Tibial nerve (tissue), 4 donors: Measurements from ENCODE around the gene FAM78B. TPM values are rescaled to one million over a fixed set of nuclear protein-coding genes. Genes with fewer than 3 reads are reported as not detected.

Experiments used
- DNase-seq, 2 donors: peaks; one replicate each; pipeline ENCODE4 v3.0.0-alpha.2; 2019; ENCODE audit warnings: low spot score in 2 of 2
- H3K27ac ChIP-seq, 4 donors: fragments of 200-600 bp; sonication (generic) in 3 of 4; one replicate each; pipeline ENCODE4 v1.5.1; 2017 to 2019; ENCODE audit warnings: mild to moderate bottlenecking in 1 of 4
- H3K27me3 ChIP-seq, 2 donors: fragments of 200-600 bp; sonication (generic) in 1 of 2; one replicate each; pipeline versions ENCODE4 v1.5.1 to v1.6.0; 2017 to 2019
- H3K36me3 ChIP-seq, 3 donors: fragments of 200-600 bp; sonication (generic); one replicate each; pipeline ENCODE4 v1.5.1; 2018 to 2019
- H3K4me1 ChIP-seq, 4 donors: fragments of 200-600 bp; sonication (generic) in 3 of 4; one replicate each; pipeline ENCODE4 v1.5.1; 2017 to 2019
- H3K4me3 ChIP-seq, 4 donors: fragments of 200-600 bp; sonication (generic) in 3 of 4; one replicate each; pipeline ENCODE4 v1.5.1; 2017 to 2019; ENCODE audit warnings: mild to moderate bottlenecking in 1 of 4, moderate library complexity in 1 of 4
- H3K9me3 ChIP-seq, 4 donors: fragments of 200-600 bp; sonication (generic) in 3 of 4; one replicate each; pipeline ENCODE4 v1.5.1; 2017 to 2019
- EP300 ChIP-seq, 2 donors: sonication (generic); formaldehyde crosslinking; IDR thresholded peaks; one replicate each; pipeline ENCODE4 v1.6.1; 2017; ENCODE audit warnings: antibody characterized with exemption in 2 of 2, mild to moderate bottlenecking in 1 of 2
- POLR2A ChIP-seq, 2 donors: fragments of 450-650 bp; IDR thresholded peaks; one replicate each; pipeline ENCODE4 v1.6.1; 2017; ENCODE audit warnings: antibody characterized with exemption in 2 of 2, mild to moderate bottlenecking in 2 of 2, moderate library complexity in 2 of 2
- WGBS, 2 donors: methylation state at CpG; one replicate each; pipeline ENCODE4 v1.1.5; 2018; 5-methylcytosine and 5-hydroxymethylcytosine counted together
- total RNA-seq, 4 donors: library from RNA; depleted of rRNA; stranded (reverse); fragments of >200 nt; gene quantifications; one replicate each; pipeline ENCODE4 v1.1.0, GENCODE V29; 2016
- TF ChIP-seq, protein P1 (sequence below), 5 experiments: fragments of 200-600 bp in 3 of 5; fragments of 450-650 bp in 2 of 5; sonication (generic) in 3 of 5; IDR thresholded peaks; one replicate each; pipeline ENCODE4 v1.5.1; 2016 to 2019; ENCODE audit warnings: antibody characterized with exemption in 5 of 5, mild to moderate bottlenecking in 3 of 5, moderate library complexity in 2 of 5

The FAM78B gene
- total RNA-seq, 4 donors from 2014 or later = 2.0 to 6.3 (median 3.5) TPM

DNA sequence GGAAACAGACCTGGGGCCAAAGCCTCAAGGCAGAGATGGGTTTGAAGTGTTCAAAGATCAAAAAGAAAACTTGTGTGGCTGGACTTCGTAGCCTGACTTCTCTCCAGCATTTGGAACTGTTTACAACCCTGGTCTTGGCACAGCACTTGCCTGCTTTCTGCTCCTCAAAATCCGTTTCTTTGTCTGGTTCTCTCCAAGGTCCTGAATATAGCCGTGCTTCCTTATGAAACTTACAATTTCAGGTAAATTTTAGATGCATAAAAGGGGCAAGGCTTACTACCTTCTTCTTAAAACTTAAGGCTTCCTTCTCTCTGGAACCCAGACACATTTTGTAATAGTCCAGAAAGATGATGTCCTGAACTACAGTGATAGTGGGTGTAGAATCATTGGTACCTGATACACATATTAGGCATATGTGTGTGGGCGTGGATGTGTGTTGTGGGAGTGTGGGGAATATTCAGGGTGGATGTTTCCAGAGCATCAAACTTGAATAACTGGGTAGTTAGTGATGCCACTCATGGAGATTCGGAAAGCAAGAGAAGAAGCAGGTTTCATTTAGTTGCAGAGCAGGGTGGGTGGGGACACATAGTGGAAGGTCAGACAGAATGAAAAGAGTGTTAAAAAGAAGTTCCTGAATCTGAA is 26.4 kb upstream of the FAM78B start:
- WGBS, 2 donors = 53 to 54% methylated on average over 5 of the region's 5 CpGs
- TF ChIP-seq, protein P1, sequence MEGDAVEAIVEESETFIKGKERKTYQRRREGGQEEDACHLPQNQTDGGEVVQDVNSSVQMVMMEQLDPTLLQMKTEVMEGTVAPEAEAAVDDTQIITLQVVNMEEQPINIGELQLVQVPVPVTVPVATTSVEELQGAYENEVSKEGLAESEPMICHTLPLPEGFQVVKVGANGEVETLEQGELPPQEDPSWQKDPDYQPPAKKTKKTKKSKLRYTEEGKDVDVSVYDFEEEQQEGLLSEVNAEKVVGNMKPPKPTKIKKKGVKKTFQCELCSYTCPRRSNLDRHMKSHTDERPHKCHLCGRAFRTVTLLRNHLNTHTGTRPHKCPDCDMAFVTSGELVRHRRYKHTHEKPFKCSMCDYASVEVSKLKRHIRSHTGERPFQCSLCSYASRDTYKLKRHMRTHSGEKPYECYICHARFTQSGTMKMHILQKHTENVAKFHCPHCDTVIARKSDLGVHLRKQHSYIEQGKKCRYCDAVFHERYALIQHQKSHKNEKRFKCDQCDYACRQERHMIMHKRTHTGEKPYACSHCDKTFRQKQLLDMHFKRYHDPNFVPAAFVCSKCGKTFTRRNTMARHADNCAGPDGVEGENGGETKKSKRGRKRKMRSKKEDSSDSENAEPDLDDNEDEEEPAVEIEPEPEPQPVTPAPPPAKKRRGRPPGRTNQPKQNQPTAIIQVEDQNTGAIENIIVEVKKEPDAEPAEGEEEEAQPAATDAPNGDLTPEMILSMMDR (IDR thresholded peaks at IDR 0.05) = no peak
- TF ChIP-seq POLR2A (IDR thresholded peaks at IDR 0.05) (no peak), EP300 (IDR thresholded peaks at IDR 0.05) (no peak)
- no peaks in the 10 kb centered on the region for H3K9me3 ChIP-seq
- H3K27me3 ChIP-seq = no peaks in the 10 kb centered on the region
- H3K27ac ChIP-seq = no peak overlapping the region
- no peaks in the 10 kb centered on the region for H3K36me3 ChIP-seq
- no peak for DNase-seq
- no peak overlapping the region for H3K4me3 ChIP-seq
- H3K4me1 ChIP-seq = peaks cover 0 to 4% (median 0%) of the 10 kb centered on the region in 4 donors

DNA sequence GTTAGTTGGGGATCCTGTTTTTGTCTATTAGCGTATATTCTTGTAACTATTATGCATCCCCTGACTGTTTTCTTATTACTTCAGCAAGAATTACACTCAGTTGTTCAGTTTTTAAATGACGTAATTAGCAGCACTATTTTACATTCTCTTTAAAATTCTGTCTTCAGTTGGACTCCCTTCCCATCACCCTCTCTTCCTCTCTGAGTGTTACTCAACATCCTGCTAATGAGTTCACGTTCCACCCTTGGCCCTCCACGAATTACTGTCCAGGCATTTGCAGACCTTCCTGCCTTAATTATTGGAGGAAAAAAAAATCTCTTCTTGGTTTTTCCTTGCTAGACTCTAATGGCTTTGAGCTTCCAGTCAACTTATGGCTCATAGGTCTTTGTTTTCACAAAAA is 23.6 kb upstream of the FAM78B start:
- no peak overlapping the region for H3K27ac ChIP-seq
- H3K36me3 ChIP-seq = no peaks in the 10 kb centered on the region
- TF ChIP-seq EP300 (IDR thresholded peaks at IDR 0.05) (no peak), POLR2A (IDR thresholded peaks at IDR 0.05) (no peak)
- TF ChIP-seq, protein P1 (IDR thresholded peaks at IDR 0.05) = no peak
- no peaks in the 10 kb centered on the region for H3K9me3 ChIP-seq
- no peaks in the 10 kb centered on the region for H3K27me3 ChIP-seq
- WGBS, 2 donors = 57 to 67% methylated on average over 4 of the region's 4 CpGs
- no peak for DNase-seq
- H3K4me1 ChIP-seq = peaks cover 0 to 4% (median 0%) of the 10 kb centered on the region in 4 donors
- H3K4me3 ChIP-seq = no peak overlapping the region

DNA sequence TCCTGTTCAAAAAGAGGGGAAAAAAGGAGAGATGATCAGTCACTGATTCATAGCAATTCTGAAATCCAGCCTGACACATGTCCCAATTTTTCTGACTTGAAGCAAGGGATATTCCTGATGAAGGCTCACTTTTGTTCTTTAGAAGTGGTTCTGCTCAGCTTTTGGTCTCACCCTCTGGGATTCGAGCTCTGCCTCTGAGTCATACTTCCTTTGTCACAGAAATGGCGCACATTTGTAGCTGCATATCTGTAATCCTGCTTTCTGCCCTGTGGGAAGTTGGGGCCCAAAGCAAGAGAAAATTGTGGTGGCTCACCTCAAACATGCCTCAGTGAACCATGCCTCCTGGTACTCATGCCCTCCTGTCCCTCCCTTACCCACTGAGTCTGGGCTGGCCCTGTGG is 22.3 kb upstream of the FAM78B start:
- Histone ChIP-seq H3K27me3 (no peaks in the 10 kb centered on the region), H3K9me3 (no peaks in the 10 kb centered on the region), H3K4me3 (no peak overlapping the region), H3K27ac (no peak overlapping the region), H3K4me1 (peaks cover 0 to 4% (median 0%) of the 10 kb centered on the region in 4 donors), H3K36me3 (no peaks in the 10 kb centered on the region)
- TF ChIP-seq POLR2A (IDR thresholded peaks at IDR 0.05) = no peak
- TF ChIP-seq EP300 (IDR thresholded peaks at IDR 0.05) = no peak
- TF ChIP-seq, protein P1 (IDR thresholded peaks at IDR 0.05) = no peak
- no peak for DNase-seq
- WGBS, 2 donors = 30 to 52% methylated on average over 2 of the region's 2 CpGs

DNA sequence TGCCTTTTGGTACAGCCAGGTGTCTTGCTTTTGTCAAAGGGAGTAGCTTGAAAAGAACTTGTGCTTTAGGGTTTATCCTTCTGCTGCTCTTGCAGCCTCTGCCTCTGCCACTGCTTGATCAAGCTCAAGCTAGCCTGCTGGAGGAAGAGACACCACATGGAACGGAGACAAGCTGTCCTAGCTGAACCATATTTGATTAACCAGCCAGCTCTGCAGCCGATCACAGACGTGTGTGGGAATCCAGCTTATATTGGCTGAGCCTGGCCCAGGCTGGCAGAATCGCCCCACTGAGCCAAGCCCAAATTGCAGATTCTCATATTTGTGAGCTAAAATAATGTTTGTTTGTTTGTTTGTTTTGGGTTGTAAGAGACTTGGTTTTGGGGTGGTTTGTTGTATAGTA is 18.7 kb upstream of the FAM78B start:
- WGBS, 2 donors = 77 to 85% methylated on average over 4 of the region's 4 CpGs
- Histone ChIP-seq H3K36me3 (no peaks in the 10 kb centered on the region), H3K27ac (no peak overlapping the region), H3K4me3 (no peak overlapping the region), H3K9me3 (no peaks in the 10 kb centered on the region), H3K4me1 (no peaks in the 10 kb centered on the region), H3K27me3 (no peaks in the 10 kb centered on the region)
- DNase-seq = no peak
- TF ChIP-seq EP300 (IDR thresholded peaks at IDR 0.05) (no peak), POLR2A (IDR thresholded peaks at IDR 0.05) (no peak)
- TF ChIP-seq, protein P1 (IDR thresholded peaks at IDR 0.05) = no peak

DNA sequence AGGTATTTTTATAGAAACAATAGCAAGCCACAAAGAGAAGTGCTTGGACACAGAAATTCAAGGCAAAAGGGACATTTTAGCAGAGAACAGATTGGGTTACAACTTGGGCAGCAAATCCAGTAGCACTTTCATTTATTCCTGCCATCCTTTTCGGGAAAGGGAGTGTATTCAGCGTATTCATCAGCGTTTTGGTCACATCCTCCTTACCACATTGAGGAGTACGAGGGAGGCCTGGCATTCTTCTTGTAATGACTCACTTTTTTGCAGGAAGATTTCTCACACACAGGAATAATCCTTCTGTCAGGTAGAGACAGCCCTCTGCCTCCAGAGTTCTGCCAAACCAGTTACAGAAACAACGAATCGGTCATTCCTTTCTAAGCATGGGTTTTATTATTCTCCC is 18.1 kb upstream of the FAM78B start:
- H3K27me3 ChIP-seq = no peaks in the 10 kb centered on the region
- TF ChIP-seq EP300 (IDR thresholded peaks at IDR 0.05) (no peak), POLR2A (IDR thresholded peaks at IDR 0.05) (no peak)
- TF ChIP-seq, protein P1 (IDR thresholded peaks at IDR 0.05) = no peak
- no peaks in the 10 kb centered on the region for H3K36me3 ChIP-seq
- H3K4me3 ChIP-seq = no peak overlapping the region
- no peaks in the 10 kb centered on the region for H3K4me1 ChIP-seq
- H3K9me3 ChIP-seq = no peaks in the 10 kb centered on the region
- DNase-seq = no peak
- no peak overlapping the region for H3K27ac ChIP-seq
- WGBS, 2 donors = 74 to 85% methylated on average over 6 of the region's 6 CpGs
